Jurkat, Clone E6-1 (cell line): ENCODE data around the gene USP54.

Experiments used
- DNase-seq: peaks from one replicate; pipeline ENCODE4 v3.0.0-alpha.2; 2011; ENCODE audit warnings: low read depth, low spot score
- H3K4me3 ChIP-seq: 2 replicates; pipeline ENCODE4 v1.5.1; 2011; ENCODE audit warnings: mild to moderate bottlenecking, low read length, control low read depth, moderate library complexity

USP54 gene

DNA sequence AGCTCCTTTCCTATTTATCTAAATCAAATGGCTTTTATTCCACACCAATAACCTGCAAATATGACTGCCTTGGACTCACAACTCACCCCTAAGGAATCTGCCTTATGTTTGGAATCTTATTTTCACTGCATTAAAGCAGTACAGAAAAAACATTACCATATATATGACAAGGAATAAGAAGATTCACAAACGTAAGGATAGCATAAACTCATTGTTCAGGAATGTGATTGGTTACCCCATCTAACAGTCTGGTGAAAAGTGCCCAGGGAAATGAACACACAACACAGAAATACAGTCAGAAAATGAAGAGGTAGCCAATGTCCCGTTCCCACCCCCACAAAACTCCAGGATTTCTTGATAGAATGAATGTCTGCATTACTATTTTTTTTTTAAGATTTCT lies 97.4 kb downstream of the USP54 start:
- DNase-seq = no peak
- H3K4me3 ChIP-seq = no peak overlapping the region

DNA sequence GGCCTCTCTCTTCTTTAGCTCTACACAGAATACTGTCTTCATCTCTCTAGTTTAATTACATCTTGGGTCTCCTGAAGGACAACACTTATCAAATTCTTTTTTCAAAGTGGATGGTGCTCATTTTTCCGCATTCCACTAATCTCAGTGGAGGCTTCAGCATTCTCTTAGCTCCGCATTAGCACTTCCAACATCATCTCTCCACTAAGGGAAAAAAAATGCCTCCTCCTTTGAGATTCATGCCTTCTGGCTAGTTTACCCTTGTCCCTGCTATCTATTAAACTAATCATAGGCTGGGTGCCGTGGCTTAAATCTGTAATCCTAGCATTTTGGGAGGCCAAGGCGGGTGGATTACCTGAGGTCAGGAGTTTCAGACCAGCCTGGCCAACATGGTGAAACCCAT lies 104.5 kb downstream of the USP54 start:
- DNase-seq = no peak
- no peak overlapping the region for H3K4me3 ChIP-seq

- no peak overlapping the region for H3K4me3 ChIP-seq
- DNase-seq = no peak
These were observed 105.8 kb downstream of the USP54 start for GRCh38 chr10:73485320-73485719.

DNA sequence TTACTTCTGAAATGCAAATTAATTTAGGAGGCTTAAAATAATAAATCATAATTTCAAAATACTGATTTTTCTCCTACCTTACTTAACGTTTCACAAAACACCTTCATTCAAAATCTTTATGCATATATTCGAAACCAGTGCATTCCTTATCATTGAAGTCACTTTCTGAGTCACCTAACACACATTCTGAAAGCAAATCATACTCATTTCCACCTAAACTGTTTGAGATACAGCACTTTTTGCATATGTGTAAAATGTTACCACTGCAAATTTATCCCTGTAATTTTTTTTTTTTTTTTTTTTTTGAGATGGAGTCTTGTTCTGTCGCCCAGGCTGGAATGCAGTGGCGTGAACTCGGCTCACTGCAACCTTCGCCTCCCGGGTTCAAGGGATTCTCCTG lies 111.0 kb downstream of the USP54 start:
- no peak overlapping the region for H3K4me3 ChIP-seq

GRCh38 chr10:73478636-73479035 lies 112.5 kb downstream of the USP54 start:
- H3K4me3 ChIP-seq = no peak overlapping the region
- DNase-seq = peak; percentile 18

More for the DNA sequence above, 111.0 kb downstream of the USP54 start:
- DNase-seq = no peak

GRCh38 chr10:73471226-73471625 lies 119.9 kb downstream of the USP54 start:
- H3K4me3 ChIP-seq = no peak overlapping the region
- no peak for DNase-seq

- DNase-seq = no peak
- H3K4me3 ChIP-seq = no peak overlapping the region
These were observed 121.6 kb downstream of the USP54 start for GRCh38 chr10:73469579-73469978.

DNA sequence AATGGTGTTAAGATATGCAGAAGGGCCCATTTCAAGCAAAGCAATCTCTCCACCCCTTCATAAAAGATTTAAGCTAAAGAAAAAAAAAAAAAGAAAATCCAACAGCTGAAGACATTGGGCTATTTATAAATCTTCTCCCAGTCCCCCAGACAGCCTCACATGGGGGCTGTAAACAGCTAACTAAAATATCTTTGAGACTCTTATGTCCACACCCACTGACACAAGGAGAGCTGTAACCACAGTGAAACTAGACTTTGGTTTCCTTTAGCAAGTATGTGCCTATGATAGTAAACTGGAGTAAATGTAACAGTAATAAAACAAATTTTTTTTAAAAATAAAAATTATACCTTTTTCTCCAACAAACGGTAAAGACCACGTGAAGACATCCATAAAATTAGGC lies 123.9 kb downstream of the USP54 start:
- no peak overlapping the region for H3K4me3 ChIP-seq
- no peak for DNase-seq

- DNase-seq = no peak
These were observed 125.0 kb downstream of the USP54 start for GRCh38 chr10:73465978-73466726.

DNA sequence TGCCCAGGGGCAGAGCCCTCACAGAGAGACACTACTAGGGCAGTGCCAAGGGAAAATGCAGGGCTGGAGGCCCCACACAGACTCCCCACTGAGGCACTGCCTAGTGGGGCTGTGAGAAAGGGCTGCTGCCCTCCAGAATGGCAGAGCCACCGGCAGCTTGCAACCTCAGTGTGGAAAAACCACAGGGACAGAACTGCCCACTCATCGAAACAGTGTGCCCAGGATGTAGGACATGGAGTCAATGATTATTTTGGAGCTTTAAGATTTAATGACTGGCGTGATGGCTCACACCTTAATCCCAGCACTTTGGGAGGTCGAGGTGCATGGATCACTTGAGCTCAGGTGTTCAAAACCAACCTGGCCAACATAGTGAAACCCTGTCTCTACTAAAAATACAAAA lies 130.2 kb downstream of the USP54 start:
- DNase-seq = no peak

More at GRCh38 chr10:73465978-73466726, 125.0 kb downstream of the USP54 start:
- no peak overlapping the region for H3K4me3 ChIP-seq

GRCh38 chr10:73459683-73460314 lies 131.3 kb downstream of the USP54 start:
- H3K4me3 ChIP-seq = no peak overlapping the region
- DNase-seq = no peak

More for the DNA sequence above, 130.2 kb downstream of the USP54 start:
- no peak overlapping the region for H3K4me3 ChIP-seq

DNA sequence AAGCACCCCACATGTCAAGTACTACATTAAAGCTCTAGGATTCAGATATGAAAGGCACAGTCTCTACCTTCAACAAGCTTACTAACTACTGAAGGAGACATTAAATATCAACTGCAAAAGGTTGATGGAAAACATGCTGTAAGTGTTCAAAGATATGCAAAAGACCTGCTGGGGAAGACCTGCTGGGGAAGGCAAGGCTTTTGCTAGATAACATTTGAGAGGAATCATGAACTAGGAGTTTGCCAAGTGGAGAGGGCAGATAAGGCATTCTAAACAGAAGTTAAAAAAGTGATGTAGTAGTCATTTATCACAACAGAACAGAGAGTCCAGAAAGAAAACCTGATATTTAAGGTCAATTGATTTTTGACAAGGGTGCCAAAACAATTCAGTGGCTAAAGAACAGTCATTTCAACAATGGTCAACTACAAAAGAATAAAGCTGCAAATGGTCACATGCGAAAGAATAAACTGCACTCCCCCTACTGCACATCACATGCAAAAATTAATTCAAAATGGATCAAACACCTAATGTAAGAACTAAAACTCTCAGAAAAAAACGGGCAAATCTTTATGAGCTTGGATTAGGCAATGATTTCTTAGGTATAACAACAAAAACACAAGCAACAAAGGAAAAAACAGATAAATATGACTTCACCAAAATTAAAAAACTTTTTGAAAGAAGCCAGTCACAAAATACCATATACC lies 134.8 kb downstream of the USP54 start:
- H3K4me3 ChIP-seq = no peak overlapping the region
- no peak for DNase-seq

- H3K4me3 ChIP-seq = no peak overlapping the region
- no peak for DNase-seq
These were observed 142.0 kb downstream of the USP54 start for GRCh38 chr10:73449113-73449512.

GRCh38 chr10:73448384-73448783 lies 142.8 kb downstream of the USP54 start:
- no peak for DNase-seq
- no peak overlapping the region for H3K4me3 ChIP-seq
